Measurements from ENCODE around the gene WDFY2.

GRCh38 chr13:51756651-51757050 is 172.4 kb downstream of the WDFY2 start:
- no peak for TF ChIP-seq CTCF (IDR thresholded peaks at IDR 0.05)
- no peak for TF ChIP-seq POLR2A (IDR thresholded peaks at IDR 0.05)
